A673 (cell line): ENCODE results near the gene SNTA1. TPM values are rescaled to one million over a fixed set of nuclear protein-coding genes. Genes with fewer than 3 reads are reported as not detected.

Source experiments
- BruUV-seq: library from RNA; stranded (reverse); fragments of 400-500 nt; replicated peaks from 2 replicates; lab custom pipeline; 2021; lab: Mats Ljungman, UMichigan
- CTCF ChIA-PET: fragments of 300-600 bp; sonication (Branson Sonifier 250); formaldehyde crosslinking; loops from one replicate; lab custom pipeline; 2022; ENCODE audit warnings: antibody characterized with exemption; lab: Charles Lee
- POLR2A ChIA-PET: fragments of 300-600 bp; sonication (Branson Sonifier 250); formaldehyde crosslinking; loops from one replicate; lab custom pipeline; 2022; ENCODE audit warnings: antibody characterized with exemption; ENCODE audit not compliant: low non-redundant PET; lab: Charles Lee
- DNase-seq: peaks from one replicate; pipeline ENCODE4 v3.0.0-alpha.2; 2015; ENCODE audit warnings: low spot score
- H3K27ac ChIP-seq: fragments of 200-600 bp; sonication (generic); 2 replicates; pipeline ENCODE4 v1.5.1; 2016; ENCODE audit warnings: mixed run types, low read depth, mild to moderate bottlenecking, mixed read lengths, antibody characterized with exemption, low read length; ENCODE audit not compliant: poor library complexity, severe bottlenecking
- H3K27me3 ChIP-seq: fragments of 200-600 bp; sonication (generic); replicated peaks from 2 replicates; pipeline ENCODE4 v1.6.1; 2017; ENCODE audit warnings: mixed run types, low read depth, mild to moderate bottlenecking, mixed read lengths, antibody characterized with exemption, low read length; ENCODE audit not compliant: insufficient read depth, poor library complexity
- H3K36me3 ChIP-seq: fragments of 200-600 bp; sonication (generic); 2 replicates; pipeline ENCODE4 v1.6.1; 2016; ENCODE audit warnings: mixed run types, mild to moderate bottlenecking, mixed read lengths, antibody characterized with exemption, low read length; ENCODE audit not compliant: insufficient read depth, poor library complexity, severe bottlenecking
- H3K4me1 ChIP-seq: fragments of 200-600 bp; sonication (generic); 2 replicates; pipeline ENCODE4 v1.6.1; 2017; ENCODE audit warnings: mixed run types, mild to moderate bottlenecking, mixed read lengths, antibody characterized with exemption, low read length; ENCODE audit not compliant: insufficient read depth, poor library complexity, severe bottlenecking
- H3K4me3 ChIP-seq: fragments of 200-600 bp; sonication (generic); 2 replicates; pipeline ENCODE4 v1.5.1; 2016; ENCODE audit warnings: low read depth, mixed run types, mild to moderate bottlenecking, mixed read lengths, low read length; ENCODE audit not compliant: poor library complexity, severe bottlenecking
- H3K9me3 ChIP-seq: fragments of 200-600 bp; sonication (generic); 2 replicates; pipeline ENCODE4 v1.6.1; 2016; ENCODE audit warnings: mixed run types, low read depth, mild to moderate bottlenecking, mixed read lengths, antibody characterized with exemption, low read length; ENCODE audit not compliant: poor library complexity, severe bottlenecking
- CTCF ChIP-seq: fragments of 300-800, 200-600 bp; sonication (generic); conservative IDR thresholded peaks from 2 replicates; pipeline ENCODE4 v1.5.1; 2017; ENCODE audit warnings: low read depth, mild to moderate bottlenecking, antibody characterized with exemption, low read length, moderate library complexity, mixed read lengths
- EZH2 ChIP-seq: fragments of 200-600 bp; sonication (generic); IDR thresholded peaks from 2 replicates; pipeline ENCODE4 v1.6.1; 2017; ENCODE audit warnings: borderline replicate concordance, low read depth, mild to moderate bottlenecking, mixed read lengths, antibody characterized with exemption, low read length; ENCODE audit not compliant: poor library complexity, severe bottlenecking
- intact Hi-C: fragments of 100-400 bp; cut with micrococcal nuclease; formaldehyde crosslinking; loops from one replicate; pipeline ENCODE4 v1.10.0; 2022; ENCODE audit not compliant: unreplicated experiment
- total RNA-seq: library from RNA; stranded (reverse); gene quantifications from 2 replicates; pipeline ENCODE4 v1.2.3, GENCODE V29; 2021

Gene SNTA1
- total RNA-seq, 1 experiment from 2014 or later, result 4.4 TPM

DNA sequence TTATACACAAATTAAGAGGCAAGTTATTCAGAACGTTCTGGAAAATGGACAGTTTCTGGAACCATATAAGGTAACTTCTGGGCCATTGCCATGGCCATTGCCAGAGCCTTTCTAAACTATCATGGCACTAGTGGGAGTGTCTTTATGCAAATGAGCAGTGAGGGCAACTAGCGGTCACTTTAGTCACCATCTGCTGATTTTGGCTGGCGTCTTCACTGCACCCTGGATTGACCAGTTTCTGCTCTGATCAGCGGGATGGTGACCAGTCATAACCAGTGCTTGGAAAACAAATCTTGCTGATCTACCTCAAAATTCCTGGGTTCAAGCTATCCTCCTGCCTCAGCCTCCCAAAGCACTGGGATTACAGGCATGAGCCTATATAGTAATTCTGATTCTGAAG lies 7.3 kb upstream of the SNTA1 start:
- intact Hi-C loops, result no loop called here
- Histone ChIP-seq H3K36me3 (no peaks in the 10 kb centered on the region), H3K4me3 (no peak overlapping the region), H3K27me3 (no peaks in the 10 kb centered on the region), H3K27ac (no peak overlapping the region), H3K4me1 (no peaks in the 10 kb centered on the region), H3K9me3 (no peaks in the 10 kb centered on the region)
- no TSS peak for BruUV-seq
- ChIA-PET CTCF (no interaction called here), POLR2A (interaction anchor here (0.7 kb wide), 1 partner anchor 217 kb away, joined by 4 read pairs; no protein-coding TSS in a partner anchor)
- TF ChIP-seq EZH2 (no peak), CTCF (no peak)
- no peak for DNase-seq

GRCh38 chr20:33445881-33446625 lies 2.5 kb upstream of the SNTA1 start:
- TF ChIP-seq EZH2 (no peak), CTCF (no peak)
- H3K4me1 ChIP-seq, result peaks cover 6% of the 10 kb centered on the region
- no peak overlapping the region for H3K4me3 ChIP-seq
- no peaks in the 10 kb centered on the region for H3K27me3 ChIP-seq
- no peaks in the 10 kb centered on the region for H3K36me3 ChIP-seq
- no TSS peak for BruUV-seq
- peak overlapping the region; percentile 14 for H3K27ac ChIP-seq
- intact Hi-C loops, result no loop called here
- ChIA-PET POLR2A (no interaction called here), CTCF (no interaction called here)
- H3K9me3 ChIP-seq, result no peaks in the 10 kb centered on the region
- peak; percentile 47 for DNase-seq

DNA sequence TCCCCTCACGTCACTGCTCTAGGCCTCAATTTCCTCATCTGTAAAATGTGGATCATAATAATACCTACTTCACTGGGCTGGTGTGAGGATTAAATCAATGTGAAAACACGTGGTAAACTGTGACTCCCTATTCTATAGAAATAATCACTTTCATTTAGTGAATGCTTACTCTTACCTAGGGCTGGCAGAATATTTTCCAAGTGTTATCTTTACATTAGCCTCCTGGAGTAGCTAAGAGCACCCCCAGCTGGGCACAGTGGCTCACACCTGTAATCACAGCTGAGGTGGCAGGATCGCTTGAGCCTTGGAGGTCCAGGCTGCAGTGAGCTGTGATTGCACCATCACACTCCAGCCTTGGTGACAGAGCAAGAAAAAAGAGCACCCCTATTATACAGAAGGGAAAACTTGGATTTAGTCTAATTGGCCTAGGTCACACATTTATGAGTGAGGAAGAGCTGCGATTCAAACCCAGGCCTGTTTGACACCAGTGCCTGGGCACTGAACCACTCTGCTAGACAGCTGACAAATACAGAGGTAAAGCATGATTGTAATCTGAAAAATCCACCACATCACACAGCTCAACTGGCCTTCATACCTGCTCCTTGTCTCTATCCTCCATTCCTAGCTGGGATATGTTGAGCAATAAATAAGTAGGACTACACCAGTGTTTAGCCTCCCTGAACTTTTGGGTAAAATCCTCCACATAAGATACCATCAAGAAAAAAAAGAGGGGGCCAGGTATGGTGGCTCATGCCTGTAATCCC lies 1.4 kb upstream of the SNTA1 start:
- Histone ChIP-seq H3K4me1 (peaks cover 6% of the 10 kb centered on the region), H3K36me3 (no peaks in the 10 kb centered on the region), H3K9me3 (no peaks in the 10 kb centered on the region), H3K27ac (no peak overlapping the region), H3K27me3 (no peaks in the 10 kb centered on the region), H3K4me3 (peak overlapping the region; percentile 79)
- no peak for DNase-seq
- intact Hi-C loops, result no loop called here
- ChIA-PET CTCF (interaction anchor here (0.7 kb wide), 1 partner anchor 13 kb away, joined by 4 read pairs; no protein-coding TSS in a partner anchor), POLR2A (no interaction called here)
- TF ChIP-seq EZH2, result no peak
- 0 out of 2 replicates have a peak, but pooled peaks have one; percentile 21 for TF ChIP-seq CTCF
- BruUV-seq, result no TSS peak
